GM18498 (cell line): ENCODE measurements around the gene C12orf60.

Experiments
- ATAC-seq: cut with Tn5 transposase; IDR thresholded peaks from one replicate; pipeline ENCODE4 v1.9.1; 2021; ENCODE audit warnings: mild to moderate bottlenecking, moderate library complexity; ENCODE audit not compliant: unreplicated experiment

C12orf60 gene

GRCh38 chr12:14776236-14776961 lies 27.1 kb upstream of the C12orf60 start:
- ATAC-seq, result no peak

DNA sequence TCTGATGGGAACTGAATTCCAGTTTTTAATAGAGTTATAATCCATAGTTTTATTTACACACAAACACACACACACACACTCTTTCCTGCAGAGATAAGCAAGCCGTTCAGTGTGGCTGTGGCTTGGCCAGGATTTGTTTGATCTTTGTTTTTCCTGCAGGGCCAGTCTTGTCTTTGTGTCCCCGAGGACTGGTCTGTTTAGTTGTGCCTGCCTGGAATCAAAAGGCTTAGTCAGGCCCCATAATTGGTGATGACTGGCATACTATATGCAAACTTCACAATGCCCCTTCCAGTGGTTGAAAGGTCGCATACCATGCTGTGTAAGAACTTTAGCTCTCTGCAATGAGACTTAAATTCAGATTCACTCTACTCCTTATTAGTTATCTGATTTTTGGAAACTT lies 26.2 kb upstream of the C12orf60 start:
- no peak for ATAC-seq

- no peak for ATAC-seq
These were observed 23.6 kb upstream of the C12orf60 start for GRCh38 chr12:14779834-14780233.

GRCh38 chr12:14780859-14781258 lies 22.6 kb upstream of the C12orf60 start:
- ATAC-seq, result no peak

GRCh38 chr12:14781563-14781962 lies 21.9 kb upstream of the C12orf60 start:
- ATAC-seq, result no peak

- peak; percentile 55 for ATAC-seq
These were observed 20.7 kb upstream of the C12orf60 start for GRCh38 chr12:14782756-14783155.

DNA sequence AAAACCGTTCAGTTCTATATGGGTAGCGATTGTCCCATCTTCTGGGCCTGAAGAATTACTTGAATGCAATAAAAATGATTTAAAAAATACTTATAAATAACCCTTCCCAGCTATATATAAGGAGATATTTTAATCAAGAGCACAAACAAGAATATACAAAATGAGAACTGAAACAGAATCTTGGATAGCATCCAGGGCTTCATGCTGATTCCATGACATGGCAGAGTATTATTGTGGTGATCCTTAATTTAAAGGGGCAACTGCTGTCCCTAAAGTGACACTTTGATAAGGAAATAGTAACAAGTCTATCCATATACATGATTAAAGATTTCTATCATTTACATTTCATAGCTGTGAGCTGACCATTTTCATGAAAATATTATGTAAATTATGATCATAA lies 19.0 kb upstream of the C12orf60 start:
- ATAC-seq, result no peak

GRCh38 chr12:14785568-14785967 lies 17.9 kb upstream of the C12orf60 start:
- no peak for ATAC-seq

- ATAC-seq, result no peak
These were observed 8.4 kb upstream of the C12orf60 start for GRCh38 chr12:14795028-14795448.

DNA sequence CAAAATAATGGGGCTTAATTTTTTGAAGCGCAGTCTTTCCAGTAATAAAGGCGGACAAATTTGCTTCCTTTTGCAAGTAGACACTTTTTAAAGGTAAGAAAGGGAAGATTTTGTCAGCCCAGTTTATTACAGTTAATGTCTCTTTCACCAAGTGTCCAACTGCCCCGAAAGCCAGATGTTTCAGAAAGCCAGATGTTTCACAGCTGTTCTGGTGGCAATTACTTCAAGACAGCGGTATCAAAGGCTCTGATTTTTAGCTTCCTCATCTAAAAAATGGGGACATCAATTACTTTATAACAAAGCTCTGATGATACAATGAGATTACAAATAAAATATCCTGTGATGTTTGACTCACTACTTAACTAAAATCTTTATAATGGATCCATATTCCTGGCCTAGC lies 1.2 kb upstream of the C12orf60 start:
- no peak for ATAC-seq

DNA sequence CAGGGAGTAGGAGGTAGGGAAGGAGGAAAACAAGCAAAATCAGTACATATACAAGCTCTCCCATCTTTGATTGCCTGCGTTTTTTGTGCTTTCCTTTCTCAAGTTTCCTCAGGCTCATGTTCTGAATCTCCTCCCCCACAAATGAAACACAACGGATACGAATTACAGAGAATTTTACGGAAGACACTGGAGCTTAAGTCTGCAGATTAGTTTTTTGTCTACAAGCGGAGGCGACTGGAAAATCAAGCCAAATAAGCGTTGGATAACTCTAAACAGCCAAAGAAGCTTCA lies 804 bp upstream of the C12orf60 start:
- no peak for ATAC-seq

- peak; percentile 18 for ATAC-seq
These were observed 325 bp downstream of the C12orf60 start for GRCh38 chr12:14803830-14804160.

GRCh38 chr12:14810167-14810952 lies 6.9 kb downstream of the C12orf60 start:
- ATAC-seq, result no peak

DNA sequence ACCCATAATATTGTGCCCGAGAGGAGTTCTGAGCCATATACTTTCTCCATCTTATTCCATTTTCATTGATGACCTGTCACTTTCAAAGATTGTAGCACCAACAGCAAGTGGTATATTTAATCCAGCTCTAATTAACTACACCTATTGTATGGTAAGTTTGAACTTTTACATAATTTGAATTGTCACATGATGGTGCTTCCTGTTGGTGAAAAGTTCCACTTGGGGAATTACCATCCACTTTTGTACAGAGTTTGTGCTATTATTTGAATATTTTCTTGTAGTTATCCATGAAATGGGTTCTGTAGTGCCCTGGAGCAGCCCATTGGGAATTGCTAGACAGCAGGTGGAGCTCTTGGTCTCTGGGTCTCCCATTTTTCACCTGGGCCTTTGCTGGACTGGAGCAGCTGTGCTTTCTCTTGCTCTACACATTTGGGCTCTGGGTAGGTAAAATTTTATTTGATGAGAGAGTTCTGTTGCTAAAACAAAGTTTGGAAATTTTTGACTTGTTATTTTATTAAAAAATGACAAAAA lies 7.5 kb downstream of the C12orf60 start:
- ATAC-seq, result no peak

DNA sequence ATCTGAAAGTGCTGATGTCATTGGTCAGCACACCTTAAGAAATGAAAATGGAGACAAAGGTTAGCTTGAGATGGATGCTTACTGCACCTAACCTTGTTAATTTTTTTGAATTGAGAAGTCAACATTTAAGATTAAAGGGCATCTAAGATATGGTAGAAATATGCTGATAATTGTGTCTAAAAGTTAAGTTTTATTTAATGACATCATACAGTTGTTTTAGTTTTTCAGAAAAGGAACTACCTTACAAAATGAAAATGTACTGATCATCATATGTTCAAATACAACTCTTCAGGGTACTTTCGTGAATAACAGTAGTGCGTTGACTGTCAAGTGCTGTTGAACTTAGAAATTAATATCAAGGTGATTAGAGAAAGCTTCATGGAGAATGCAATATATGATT lies 8.0 kb downstream of the C12orf60 start:
- ATAC-seq, result no peak

DNA sequence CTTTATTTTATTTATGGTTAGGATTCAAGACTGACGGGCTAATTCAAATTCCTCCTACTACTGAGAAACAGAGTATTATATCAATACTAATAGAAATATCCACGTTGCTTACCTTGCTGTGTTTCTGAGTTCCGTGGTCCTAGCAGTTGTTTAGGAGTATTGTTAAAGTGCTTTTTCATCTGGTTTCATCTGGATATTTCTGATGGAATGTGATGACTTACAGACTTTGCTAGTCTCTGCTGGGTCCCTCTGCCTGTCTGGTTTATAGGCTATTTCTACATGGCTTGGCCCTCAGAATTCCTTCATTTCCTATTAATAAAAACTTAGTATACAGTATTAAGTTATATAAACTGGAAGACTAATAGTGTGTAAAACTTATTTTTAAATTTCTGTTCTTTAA lies 10.5 kb downstream of the C12orf60 start, which contains the start of gene SMCO3:
SMCO3 (minus strand) TSS at position 169 of the 400 bp plus-strand sequence. CDS start 7,502 bp downstream, outside the sequence.
- no peak for ATAC-seq

DNA sequence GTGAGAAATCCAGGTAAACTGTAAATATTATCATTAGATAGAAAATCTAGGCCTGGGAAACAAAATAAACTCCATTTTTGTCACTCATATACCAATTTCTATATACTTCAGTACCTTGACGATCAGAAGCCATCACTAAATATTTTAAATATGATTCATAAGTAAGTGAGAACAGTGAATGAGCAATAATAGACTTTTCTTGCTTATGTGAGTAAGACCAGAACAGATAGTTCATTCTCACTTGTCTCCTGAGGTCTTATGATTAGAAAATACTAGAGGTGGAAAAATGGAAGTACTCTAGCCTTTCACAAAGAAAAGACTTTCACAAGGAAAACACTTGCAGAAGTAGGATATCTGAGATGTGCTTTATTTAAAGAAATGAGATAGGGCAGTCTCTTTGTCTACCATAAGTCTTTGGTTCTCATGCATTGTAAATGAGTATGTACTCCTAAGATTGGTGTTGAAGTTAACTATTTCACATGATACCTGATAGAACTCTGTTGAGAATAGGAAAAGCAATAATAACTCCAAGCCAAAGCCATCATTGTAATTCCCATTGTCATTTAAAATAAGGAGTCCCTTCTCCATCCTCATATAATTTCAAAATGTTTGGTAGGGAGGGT lies 20.7 kb downstream of the C12orf60 start:
- ATAC-seq, result no peak

- no peak for ATAC-seq
These were observed 21.8 kb downstream of the C12orf60 start for GRCh38 chr12:14825256-14825655.

GRCh38 chr12:14826491-14826890 lies 23.0 kb downstream of the C12orf60 start:
- ATAC-seq, result no peak

- no peak for ATAC-seq
These were observed 23.6 kb downstream of the C12orf60 start for GRCh38 chr12:14827043-14827442.

- ATAC-seq, result peak; percentile 88
These were observed 25.4 kb downstream of the C12orf60 start for GRCh38 chr12:14828892-14829291.

DNA sequence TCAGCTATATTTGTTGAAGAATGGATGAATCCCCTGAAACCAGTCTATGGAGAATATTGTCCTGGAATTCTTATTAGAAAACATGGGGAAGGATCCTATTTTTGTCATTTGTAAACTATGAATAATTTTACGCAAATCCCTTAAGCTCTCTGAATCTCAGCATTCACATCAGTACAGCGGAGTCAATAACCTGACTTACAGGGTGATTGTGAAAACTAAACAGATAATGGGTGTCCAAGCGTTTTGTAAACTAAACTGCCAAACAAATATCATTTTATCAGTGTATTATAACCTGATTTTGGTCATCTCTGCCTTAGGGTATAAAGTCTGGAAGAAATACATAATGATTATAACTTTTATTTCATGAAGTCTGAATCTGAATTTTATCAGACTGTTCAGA lies 29.9 kb downstream of the C12orf60 start:
- no peak for ATAC-seq
